Measurements from ENCODE around the gene EHBP1L1.

EHBP1L1 gene

DNA sequence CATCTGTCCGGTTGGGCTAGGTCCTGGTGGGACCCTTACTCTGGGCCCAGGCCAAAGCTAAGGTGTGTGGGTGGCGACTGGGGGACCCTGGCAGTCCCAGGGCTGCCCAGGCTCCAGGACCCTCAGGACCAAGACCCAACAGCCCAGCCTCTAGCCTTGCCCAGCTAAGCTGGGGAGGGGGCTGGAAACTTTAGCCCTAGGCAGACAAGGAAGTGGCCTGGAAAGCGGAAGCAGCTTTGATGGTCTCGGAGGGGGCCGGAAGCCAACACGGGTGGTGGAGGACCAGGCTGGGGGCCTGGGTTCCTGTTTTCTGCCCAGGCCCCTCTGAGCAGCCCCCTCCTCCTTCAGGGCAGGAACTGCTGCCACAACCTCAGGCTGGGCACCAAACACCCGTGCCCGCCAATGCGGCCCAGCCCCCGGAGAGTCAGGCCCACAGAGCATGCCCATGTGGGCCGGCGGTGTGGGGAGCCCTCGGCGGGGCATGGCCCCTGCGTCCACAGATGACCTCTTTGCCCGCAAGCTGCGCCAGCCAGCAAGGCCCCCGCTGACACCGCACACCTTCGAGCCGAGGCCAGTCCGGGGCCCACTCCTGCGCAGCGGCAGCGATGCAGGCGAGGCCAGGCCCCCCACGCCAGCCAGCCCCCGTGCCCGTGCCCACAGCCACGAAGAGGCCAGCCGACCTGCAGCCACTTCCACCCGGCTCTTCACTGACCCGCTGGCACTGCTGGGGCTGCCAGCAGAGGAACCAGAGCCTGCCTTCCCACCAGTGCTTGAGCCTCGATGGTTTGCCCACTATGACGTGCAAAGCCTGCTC lies 64.8 kb downstream of the EHBP1L1 start:
- DNase-seq (ENCODE audit: low read depth, low spot score) = no peak
- H3K4me3 ChIP-seq (ENCODE audit: low read length) = no peak overlapping the region

DNA sequence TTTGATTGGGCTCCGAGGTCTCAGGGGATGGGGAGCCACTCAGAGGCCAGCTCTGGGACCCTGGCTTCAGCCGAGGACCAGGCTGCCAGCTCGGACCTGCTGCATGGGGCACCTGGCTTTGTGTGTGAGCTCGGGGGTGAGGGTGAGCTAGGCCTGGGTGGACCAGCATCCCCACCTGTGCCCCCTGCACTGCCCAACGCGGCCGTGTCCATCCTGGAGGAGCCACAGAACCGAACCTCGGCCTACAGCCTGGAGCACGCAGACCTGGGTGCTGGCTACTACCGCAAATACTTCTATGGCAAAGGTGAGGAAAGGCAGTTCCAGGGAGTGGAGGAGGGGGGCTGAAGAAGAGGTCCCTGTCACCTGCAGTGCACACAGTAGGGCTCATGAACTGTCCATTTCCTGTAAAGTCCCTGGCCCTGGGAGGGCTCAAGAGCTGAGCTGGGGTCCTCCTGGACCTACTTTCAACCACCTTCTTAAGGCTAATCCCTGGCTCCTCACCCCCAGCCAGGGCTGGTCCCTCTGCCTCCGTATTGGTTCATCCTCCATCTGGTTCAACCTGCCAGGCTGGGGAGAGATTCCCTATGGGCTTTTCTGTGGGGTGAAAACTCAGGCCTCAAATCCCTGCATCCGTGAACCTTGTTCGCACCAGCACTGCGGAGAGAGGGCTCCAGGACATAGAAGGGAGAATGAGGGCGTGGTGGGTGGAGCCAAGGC lies 65.6 kb downstream of the EHBP1L1 start:
- H3K4me3 ChIP-seq (ENCODE audit: low read length) = no peak overlapping the region

More for the DNA sequence above, 65.6 kb downstream of the EHBP1L1 start:
- no peak for DNase-seq (ENCODE audit: low read depth, low spot score)

Measured in Jurkat, Clone E6-1 (cell line).